GM12878 (cell line): ENCODE measurements around the gene TMEM52B. TPM values are rescaled to one million over a fixed set of nuclear protein-coding genes. Genes with fewer than 3 reads are reported as not detected.

Experiments used
- ATAC-seq: fragments of 200-7000 bp; cut with Tn5 transposase; 3 replicates; pipeline ENCODE4 v1.9.1; 2020; ENCODE audit warnings: mild to moderate bottlenecking, moderate library complexity
- BruUV-seq: library from RNA; stranded (reverse); fragments of 400-500 nt; replicated peaks from 2 replicates; lab custom pipeline; 2021; lab: Mats Ljungman, UMichigan
- CTCF ChIA-PET: fragments of 300-600 bp; sonication (Branson Sonifier 250); formaldehyde crosslinking; extraction: SDS; loops from one replicate; lab custom pipeline; 2021; ENCODE audit warnings: inconsistent platforms; lab: Yijun Ruan, JAX
- POLR2A ChIA-PET: fragments of 350-600 bp; formaldehyde crosslinking; extraction: SDS; loops from one replicate; lab custom pipeline; 2021; ENCODE audit warnings: inconsistent platforms; lab: Charles Lee
- RAD21 ChIA-PET: fragments of 300-600 bp; sonication (Branson Sonifier 250); formaldehyde crosslinking; loops from one replicate; lab custom pipeline; 2023; ENCODE audit warnings: antibody characterized with exemption; ENCODE audit not compliant: unreplicated experiment; lab: Charles Lee
- SMC1A ChIA-PET: fragments of 300-600 bp; sonication (Branson Sonifier 250); formaldehyde crosslinking; loops from one replicate; lab custom pipeline; 2023; ENCODE audit not compliant: unreplicated experiment, uncharacterized antibody; lab: Charles Lee
- DNase-seq: peaks from one replicate; pipeline ENCODE4 v3.0.0-alpha.2; 2011; ENCODE audit warnings: low read depth, low spot score
- FAIRE-seq: peaks from 3 replicates; lab custom pipeline; 2011; peaks lifted over from hg19 to GRCh38; lab: Jason Lieb, UNC
- H2AFZ ChIP-seq: 2 replicates; pipeline ENCODE4 v1.6.0; 2011; ENCODE audit warnings: low read depth, low read length, control low read depth; ENCODE audit not compliant: control insufficient read depth
- H3K27ac ChIP-seq: 2 replicates; pipeline ENCODE4 v1.5.1; 2011; ENCODE audit warnings: control low read depth; ENCODE audit not compliant: control insufficient read depth, insufficient read depth
- H3K27me3 ChIP-seq, 2 experiments: replicated peaks in 1 of 2; 2 replicates each; pipeline versions ENCODE4 v1.6.0 to v1.6.1; 2011; ENCODE audit warnings: low read length in 1 of 2; ENCODE audit not compliant: control insufficient read depth in 2 of 2, insufficient read depth in 2 of 2
- H3K36me3 ChIP-seq, 2 experiments: 2 replicates each; pipeline ENCODE4 v1.5.1; 2011; ENCODE audit warnings: low read length in 1 of 2; ENCODE audit not compliant: control insufficient read depth in 2 of 2, insufficient read depth in 2 of 2
- H3K4me1 ChIP-seq: 2 replicates; pipeline ENCODE4 v1.6.1; 2011; ENCODE audit warnings: mild to moderate bottlenecking, low read length, moderate library complexity, mixed read lengths; ENCODE audit not compliant: control insufficient read depth, insufficient read depth
- H3K4me2 ChIP-seq: 2 replicates; pipeline ENCODE4 v1.6.0; 2011; ENCODE audit warnings: control low read depth; ENCODE audit not compliant: control insufficient read depth, insufficient read depth
- H3K4me3 ChIP-seq: fragments of 200-600 bp; sonication (generic); 2 replicates; pipeline ENCODE4 v1.5.1; 2016
- H3K79me2 ChIP-seq: 2 replicates; pipeline ENCODE4 v1.6.0; 2011; ENCODE audit warnings: low read length; ENCODE audit not compliant: control insufficient read depth, insufficient read depth
- H3K9ac ChIP-seq: 2 replicates; pipeline ENCODE4 v1.8.0; 2011; ENCODE audit warnings: low read length, control low read depth, mixed read lengths; ENCODE audit not compliant: control insufficient read depth, insufficient read depth
- H3K9me3 ChIP-seq: replicated peaks from 3 replicates; pipeline ENCODE4 v1.5.1; 2011; ENCODE audit warnings: mild to moderate bottlenecking, low read length; ENCODE audit not compliant: control insufficient read depth, insufficient read depth
- H4K20me1 ChIP-seq: 2 replicates; pipeline ENCODE4 v1.6.0; 2011; ENCODE audit not compliant: control insufficient read depth, insufficient read depth
- ASH2L ChIP-seq: fragments of 300-600, 200-600 bp; sonication (generic); IDR thresholded peaks from 2 replicates; pipeline ENCODE4 v1.6.1; 2017; ENCODE audit warnings: low read depth, mild to moderate bottlenecking, borderline replicate concordance
- NR2C2 ChIP-seq: IDR thresholded peaks from 2 replicates; pipeline ENCODE4 v1.6.1; 2011; ENCODE audit warnings: borderline replicate concordance, low read depth; ENCODE audit not compliant: control insufficient read depth, insufficient read length
- POLR2A ChIP-seq: IDR thresholded peaks from 2 replicates; pipeline ENCODE4 v1.6.1; 2011; ENCODE audit warnings: low read depth, mild to moderate bottlenecking, low read length
- RAD21 ChIP-seq: IDR thresholded peaks from 2 replicates; pipeline ENCODE4 v1.6.1; 2011; ENCODE audit warnings: mild to moderate bottlenecking, low read depth, low read length, moderate library complexity; ENCODE audit not compliant: insufficient read depth
- YBX1 ChIP-seq: fragments of 450-650 bp; IDR thresholded peaks from 2 replicates; pipeline ENCODE4 v1.6.1; 2016; ENCODE audit warnings: antibody characterized with exemption
- ZNF384 ChIP-seq: IDR thresholded peaks from 2 replicates; pipeline ENCODE4 v1.6.1; 2012; ENCODE audit warnings: low read depth, mild to moderate bottlenecking, low read length, improper control_type of control experiment, borderline replicate concordance
- WGBS: methylation state at CpG from one replicate; pipeline ENCODE4 v1.1.6; 2016; ENCODE audit warnings: low lambda C conversion rate; ENCODE audit not compliant: insufficient replicate concordance, insufficient coverage; ENCODE audit errors: missing lambda C conversion rate; 5-methylcytosine and 5-hydroxymethylcytosine counted together
- in situ Hi-C: fragments of 300-500 bp; cut with MboI; formaldehyde crosslinking; loops from 9 replicates; pipeline ENCODE4 v1.14.3; 2018; ENCODE audit warnings: mixed read lengths
- intact Hi-C: fragments of 100-400 bp; cut with micrococcal nuclease; formaldehyde crosslinking; loops from one replicate; pipeline ENCODE4 v1.14.2; 2022; ENCODE audit not compliant: unreplicated experiment
- polyA plus RNA-seq, 11 experiments: library from polyadenylated mRNA; depleted of rRNA in 4 of 11; unstranded in 6 of 11; stranded (reverse) in 5 of 11; fragments of >200 nt; fragmentation: Nextera tagmentation in 4 of 11; fragmentation: Illumina TruSeq in 1 of 11; extraction: Ambion mirVana in 4 of 11; extraction: Trizol in 1 of 11; gene quantifications; 1 replicate in 1 of 11; 2 replicates in 10 of 11; pipeline versions ENCODE4 v1.2.1 to v1.2.3, GENCODE V29; 2011 to 2016; ENCODE audit warnings: inconsistent platforms in 2 of 11, missing spikeins in 2 of 11, low read depth in 1 of 11
- total RNA-seq, 4 experiments: library from RNA; depleted of rRNA in 3 of 4; stranded (reverse); fragments of >200 nt in 3 of 4; fragmentation: Illumina TruSeq in 1 of 4; extraction: Trizol in 1 of 4; gene quantifications; 2 replicates each; pipeline versions ENCODE4 v1.2.1 to v1.2.3, GENCODE V29; 2013 to 2021
- TF ChIP-seq, protein P1 (sequence below): fragments of 450-650 bp; IDR thresholded peaks from 2 replicates; pipeline ENCODE4 v1.6.1; 2016; ENCODE audit warnings: mild to moderate bottlenecking
- TF ChIP-seq, protein P2 (sequence below): IDR thresholded peaks from 2 replicates; pipeline ENCODE4 v1.6.1; 2012; ENCODE audit warnings: low read depth, low read length, improper control_type of control experiment

Gene TMEM52B
- total and polyA plus RNA-seq, 10 of the 15 experiments (the other 5 are each of a cell fraction or from before 2014, with no cell fraction given), result not detected

DNA sequence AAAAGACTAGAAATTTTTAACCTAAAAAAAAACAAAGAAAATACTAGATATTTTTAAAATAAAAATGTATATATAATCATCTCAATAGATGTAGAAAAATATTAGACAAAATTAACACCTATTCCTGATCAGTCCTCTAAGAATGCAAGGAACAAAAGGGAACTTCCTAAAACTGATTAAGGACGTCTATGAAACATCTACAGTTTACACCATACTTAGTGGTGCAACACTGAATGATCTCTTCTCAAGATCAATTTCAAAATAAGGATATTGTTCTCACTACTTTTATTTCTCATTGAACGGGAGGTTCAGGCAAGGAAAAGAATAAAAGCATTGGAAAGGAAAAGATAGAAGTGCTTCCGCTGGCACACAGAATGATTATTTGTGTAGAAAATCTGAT is 22.9 kb upstream of the TMEM52B start:
- FAIRE-seq (no peak), DNase-seq (no peak), ATAC-seq (no peak)
- Histone ChIP-seq H3K4me3 (no peak overlapping the region), H3K27me3 (peaks cover 0 to 5% of the 10 kb centered on the region in 2 experiments; a peak in 2 of 4 replicates), H3K9me3 (no peaks in the 10 kb centered on the region), H2AFZ (no peak overlapping the region), H3K27ac (no peak overlapping the region), H3K79me2 (no peaks in the 10 kb centered on the region), H3K36me3 (no peaks in the 10 kb centered on the region), H3K4me2 (no peak overlapping the region), H3K4me1 (peaks cover 11% of the 10 kb centered on the region; the same call in 1 of the 2 replicates), H3K9ac (no peak overlapping the region), H4K20me1 (no peaks in the 10 kb centered on the region)
- in situ Hi-C loops (no loop called here), intact Hi-C loops (no loop called here)
- BruUV-seq, result no TSS peak
- POLR2A ChIA-PET, result no interaction called here
- RAD21 ChIA-PET, result interaction anchor here (1.6 kb wide), 1 partner anchor 34 kb away, joined by 3 read pairs; no protein-coding TSS in a partner anchor
- WGBS, result 64% methylated on average over 3 of the region's 3 CpGs
- CTCF ChIA-PET, result no interaction called here
- TF ChIP-seq YBX1, result no peak
- TF ChIP-seq RAD21, result no peak
- SMC1A ChIA-PET, result no interaction called here

DNA sequence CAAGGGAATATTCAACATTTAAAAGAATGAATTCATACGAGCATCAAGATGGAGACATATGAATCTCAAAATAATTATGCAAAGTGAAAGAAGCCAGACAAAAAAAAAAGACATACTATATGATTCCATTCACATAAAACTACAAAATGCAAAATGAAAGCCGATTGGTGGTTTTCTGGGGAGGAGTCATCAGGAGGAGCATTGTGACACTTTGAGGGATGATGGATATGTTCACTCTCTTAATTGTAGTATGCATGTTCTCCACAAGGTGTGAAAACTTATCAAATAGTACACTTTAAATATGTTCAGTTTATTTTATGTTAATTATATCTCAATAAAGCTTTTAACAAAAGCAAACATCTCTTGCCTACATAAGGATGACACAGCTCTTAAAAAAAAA is 20.4 kb upstream of the TMEM52B start:
- no peak overlapping the region for H2AFZ ChIP-seq
- ChIA-PET SMC1A (interaction anchor here (0.6 to 1.3 kb wide), 2 partner anchors 19 to 84 kb away, joined by 3 read pairs; no protein-coding TSS in a partner anchor), POLR2A (no interaction called here), CTCF (interaction anchor here (2.6 kb wide), 1 partner anchor 32 kb away, joined by 7 read pairs; no protein-coding TSS in a partner anchor), RAD21 (no interaction called here)
- no peak for ATAC-seq
- peaks cover 11% of the 10 kb centered on the region; the same call in 1 of the 2 replicates for H3K4me1 ChIP-seq
- H3K27ac ChIP-seq, result no peak overlapping the region
- no peaks in the 10 kb centered on the region for H3K36me3 ChIP-seq
- peaks cover 0 to 5% of the 10 kb centered on the region in 2 experiments; a peak in 2 of 4 replicates for H3K27me3 ChIP-seq
- H3K4me2 ChIP-seq, result no peak overlapping the region
- no peaks in the 10 kb centered on the region for H3K79me2 ChIP-seq
- 74% methylated on average over 2 of the region's 2 CpGs for WGBS
- no peaks in the 10 kb centered on the region for H4K20me1 ChIP-seq
- no peak for DNase-seq
- H3K9ac ChIP-seq, result no peak overlapping the region
- no peak overlapping the region for H3K4me3 ChIP-seq
- FAIRE-seq, result no peak
- no TSS peak for BruUV-seq
- intact Hi-C loops (no loop called here), in situ Hi-C loops (no loop called here)
- H3K9me3 ChIP-seq, result no peaks in the 10 kb centered on the region
- no peak for TF ChIP-seq ASH2L
- TF ChIP-seq, protein P1, sequence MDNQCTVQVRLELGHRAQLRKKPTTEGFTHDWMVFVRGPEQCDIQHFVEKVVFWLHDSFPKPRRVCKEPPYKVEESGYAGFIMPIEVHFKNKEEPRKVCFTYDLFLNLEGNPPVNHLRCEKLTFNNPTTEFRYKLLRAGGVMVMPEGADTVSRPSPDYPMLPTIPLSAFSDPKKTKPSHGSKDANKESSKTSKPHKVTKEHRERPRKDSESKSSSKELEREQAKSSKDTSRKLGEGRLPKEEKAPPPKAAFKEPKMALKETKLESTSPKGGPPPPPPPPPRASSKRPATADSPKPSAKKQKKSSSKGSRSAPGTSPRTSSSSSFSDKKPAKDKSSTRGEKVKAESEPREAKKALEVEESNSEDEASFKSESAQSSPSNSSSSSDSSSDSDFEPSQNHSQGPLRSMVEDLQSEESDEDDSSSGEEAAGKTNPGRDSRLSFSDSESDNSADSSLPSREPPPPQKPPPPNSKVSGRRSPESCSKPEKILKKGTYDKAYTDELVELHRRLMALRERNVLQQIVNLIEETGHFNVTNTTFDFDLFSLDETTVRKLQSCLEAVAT, result no peak
- TF ChIP-seq NR2C2, result no peak
- TF ChIP-seq, protein P2, sequence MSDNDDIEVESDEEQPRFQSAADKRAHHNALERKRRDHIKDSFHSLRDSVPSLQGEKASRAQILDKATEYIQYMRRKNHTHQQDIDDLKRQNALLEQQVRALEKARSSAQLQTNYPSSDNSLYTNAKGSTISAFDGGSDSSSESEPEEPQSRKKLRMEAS, result no peak
- TF ChIP-seq ZNF384, result no peak
- no peak for TF ChIP-seq POLR2A
